ENCODE measurements around the gene PLEKHG5.
A peak's percentile ranks its signal among the peaks of the same experiment; 100 is the strongest.

PLEKHG5 gene

GRCh38 chr1:6424619-6425593, 66.6 kb downstream of the PLEKHG5 start, which contains the start of gene ESPN:
Gene ESPN, plus strand, starts transcription at chr1:6424776. Its CDS starts 180 bp downstream, at chr1:6424956.
- peak in 1 of 2 experiments; percentile 37 for DNase-seq

GRCh38 chr1:6424000-6424565, 67.4 kb downstream of the PLEKHG5 start:
- no peak for DNase-seq

GRCh38 chr1:6423321-6423999, 68.0 kb downstream of the PLEKHG5 start:
- DNase-seq = peak; percentile 84 to 85

- DNase-seq = no peak
Measured at GRCh38 chr1:6421266-6421665, 70.2 kb downstream of the PLEKHG5 start.

- no peak for DNase-seq
Measured at GRCh38 chr1:6420454-6421042, 70.9 kb downstream of the PLEKHG5 start.

- DNase-seq = peak in 1 of 2 experiments; percentile 38
Measured at GRCh38 chr1:6419804-6420453, 71.5 kb downstream of the PLEKHG5 start, which contains the start of gene HES2. Gene HES2, minus strand, starts transcription at chr1:6419919. Its CDS starts 99 bp downstream, at chr1:6419820.

GRCh38 chr1:6419397-6419803, 72.1 kb downstream of the PLEKHG5 start:
- DNase-seq = peak in 1 of 2 experiments; percentile 35

- DNase-seq = no peak
Measured at GRCh38 chr1:6418668-6419396, 72.6 kb downstream of the PLEKHG5 start.

- DNase-seq = no peak
Measured at GRCh38 chr1:6417961-6418667, 73.4 kb downstream of the PLEKHG5 start.

Data from activated T-cell treated with anti-CD3 and anti-CD28 coated beads, Interleukin-2, amount 50 U/mL, for 48 hours (primary cell).